Measurements from ENCODE around the gene FOXL1. TPM values are rescaled to one million over a fixed set of nuclear protein-coding genes. Genes with fewer than 3 reads are reported as not detected.

Gene FOXL1
- total RNA-seq, 1 donor from 2014 or later, result not detected

DNA sequence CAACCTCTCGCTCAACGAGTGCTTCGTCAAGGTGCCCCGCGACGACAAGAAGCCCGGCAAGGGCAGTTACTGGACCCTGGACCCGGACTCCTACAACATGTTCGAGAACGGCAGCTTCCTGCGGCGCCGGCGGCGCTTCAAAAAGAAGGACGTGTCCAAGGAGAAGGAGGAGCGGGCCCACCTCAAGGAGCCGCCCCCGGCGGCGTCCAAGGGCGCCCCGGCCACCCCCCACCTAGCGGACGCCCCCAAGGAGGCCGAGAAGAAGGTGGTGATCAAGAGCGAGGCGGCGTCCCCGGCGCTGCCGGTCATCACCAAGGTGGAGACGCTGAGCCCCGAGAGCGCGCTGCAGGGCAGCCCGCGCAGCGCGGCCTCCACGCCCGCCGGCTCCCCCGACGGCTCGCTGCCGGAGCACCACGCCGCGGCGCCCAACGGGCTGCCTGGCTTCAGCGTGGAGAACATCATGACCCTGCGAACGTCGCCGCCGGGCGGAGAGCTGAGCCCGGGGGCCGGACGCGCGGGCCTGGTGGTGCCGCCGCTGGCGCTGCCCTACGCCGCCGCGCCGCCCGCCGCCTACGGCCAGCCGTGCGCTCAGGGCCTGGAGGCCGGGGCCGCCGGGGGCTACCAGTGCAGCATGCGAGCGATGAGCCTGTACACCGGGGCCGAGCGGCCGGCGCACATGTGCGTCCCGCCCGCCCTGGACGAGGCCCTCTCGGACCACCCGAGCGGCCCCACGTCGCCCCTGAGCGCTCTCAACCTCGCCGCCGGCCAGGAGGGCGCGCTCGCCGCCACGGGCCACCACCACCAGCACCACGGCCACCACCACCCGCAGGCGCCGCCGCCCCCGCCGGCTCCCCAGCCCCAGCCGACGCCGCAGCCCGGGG, 10.4 kb upstream of the FOXL1 start:
- intact Hi-C loops (cut with micrococcal nuclease), result loop anchor here (2.0 kb wide), 1 partner anchor 61 kb away; no protein-coding TSS in a partner anchor

GRCh38 chr16:86568677-86569623, 9.4 kb upstream of the FOXL1 start:
- intact Hi-C loops (cut with micrococcal nuclease), result no loop called here

GRCh38 chr16:86569701-86570447, 8.5 kb upstream of the FOXL1 start:
- intact Hi-C loops (cut with micrococcal nuclease), result no loop called here

DNA sequence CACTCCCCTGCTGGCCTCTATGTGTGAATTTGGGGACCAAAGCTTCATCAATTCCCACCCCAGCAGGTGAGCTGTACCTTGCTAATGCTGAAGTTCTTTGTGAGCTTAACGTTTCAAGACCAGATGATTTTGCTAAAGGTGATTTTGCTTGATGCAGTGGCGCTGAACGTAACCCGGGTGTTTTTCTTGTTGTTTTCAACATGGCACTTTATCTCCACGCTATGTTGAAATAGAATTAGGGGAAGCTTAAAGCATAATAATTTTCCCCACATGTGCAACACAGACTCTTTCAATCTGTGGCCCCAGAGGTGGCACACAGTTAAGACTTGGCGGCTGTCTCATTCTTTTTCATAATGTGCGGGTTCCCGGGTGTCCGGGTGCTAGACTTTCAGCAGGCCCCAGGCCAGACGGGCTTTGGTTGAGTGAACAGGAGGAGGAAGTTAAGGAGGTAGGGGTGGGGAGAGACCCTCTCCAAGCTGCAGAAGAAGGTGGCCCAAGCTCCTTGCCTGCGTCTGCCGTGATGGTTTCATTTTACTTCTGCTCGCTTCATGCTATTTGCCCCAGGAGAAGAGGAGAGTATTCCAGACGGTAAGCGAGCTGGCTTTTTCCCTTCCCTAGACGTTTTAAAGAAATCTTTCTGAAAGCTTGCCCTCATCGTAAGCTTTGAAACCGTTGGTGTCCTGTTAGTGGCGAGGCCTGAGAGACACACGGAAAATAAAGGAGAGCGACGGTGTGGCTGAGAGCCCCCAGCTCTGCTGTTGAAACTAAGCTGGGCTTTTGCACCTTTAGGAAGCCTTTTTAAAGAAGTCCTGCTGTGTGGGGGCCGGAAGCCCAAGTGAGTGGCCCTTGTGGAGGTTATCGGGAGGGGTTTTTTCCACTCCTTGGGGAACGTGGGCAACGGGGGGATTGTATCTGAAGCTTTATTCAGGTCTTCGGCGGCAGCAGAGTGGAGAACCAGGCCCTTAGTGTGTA, 7.5 kb upstream of the FOXL1 start:
- intact Hi-C loops (cut with micrococcal nuclease), result no loop called here

GRCh38 chr16:86571530-86571915, 6.8 kb upstream of the FOXL1 start:
- intact Hi-C loops (cut with micrococcal nuclease), result no loop called here

DNA sequence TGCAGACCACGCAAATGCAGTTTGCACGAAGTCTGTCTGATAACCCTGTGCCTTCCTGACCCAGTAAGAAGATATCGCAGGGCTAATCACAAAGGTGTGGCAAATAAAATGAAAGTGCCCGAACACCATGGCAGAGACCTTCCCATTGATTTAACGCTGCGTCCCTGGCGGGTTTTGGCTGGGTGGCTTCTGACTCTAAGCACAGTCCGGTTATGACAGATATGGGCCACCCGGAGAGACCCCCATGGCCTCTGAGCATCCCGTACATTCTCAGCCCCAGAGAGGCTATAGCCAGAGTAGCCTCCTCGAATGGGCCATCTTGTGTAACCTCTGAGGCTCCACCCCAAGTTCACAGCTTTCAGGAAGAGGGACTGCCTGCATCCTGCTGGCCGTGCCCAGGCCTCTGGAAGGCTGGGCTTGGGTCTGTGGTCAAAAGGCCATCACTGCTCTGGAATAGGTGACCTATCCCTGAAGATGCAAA, 6.3 kb upstream of the FOXL1 start:
- intact Hi-C loops (cut with micrococcal nuclease), result no loop called here

- intact Hi-C loops (cut with micrococcal nuclease), result no loop called here
Measured at GRCh38 chr16:86572606-86573005, 5.7 kb upstream of the FOXL1 start.

DNA sequence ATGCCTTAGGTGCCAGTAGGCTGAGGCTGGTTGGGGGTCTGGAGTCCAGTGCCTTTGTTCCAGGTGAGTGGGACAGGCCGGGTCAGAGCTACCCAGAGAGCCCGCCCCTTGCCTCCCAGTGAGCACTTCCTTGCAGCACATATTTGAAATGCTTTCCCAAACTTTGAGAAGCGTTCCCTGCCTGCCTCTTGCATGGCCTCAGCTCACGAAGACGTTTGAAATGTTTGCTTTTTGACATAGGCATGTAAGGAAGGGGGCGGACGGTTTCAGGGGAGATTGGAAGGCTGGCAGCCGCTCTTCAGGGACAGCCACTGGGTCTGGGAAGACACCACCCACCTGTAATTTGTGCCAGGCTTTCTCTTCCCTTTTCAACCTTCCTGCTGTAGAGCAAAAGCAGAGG, 5.1 kb upstream of the FOXL1 start:
- intact Hi-C loops (cut with micrococcal nuclease), result no loop called here

GRCh38 chr16:86573646-86574508, 4.5 kb upstream of the FOXL1 start:
- intact Hi-C loops (cut with micrococcal nuclease), result no loop called here

DNA sequence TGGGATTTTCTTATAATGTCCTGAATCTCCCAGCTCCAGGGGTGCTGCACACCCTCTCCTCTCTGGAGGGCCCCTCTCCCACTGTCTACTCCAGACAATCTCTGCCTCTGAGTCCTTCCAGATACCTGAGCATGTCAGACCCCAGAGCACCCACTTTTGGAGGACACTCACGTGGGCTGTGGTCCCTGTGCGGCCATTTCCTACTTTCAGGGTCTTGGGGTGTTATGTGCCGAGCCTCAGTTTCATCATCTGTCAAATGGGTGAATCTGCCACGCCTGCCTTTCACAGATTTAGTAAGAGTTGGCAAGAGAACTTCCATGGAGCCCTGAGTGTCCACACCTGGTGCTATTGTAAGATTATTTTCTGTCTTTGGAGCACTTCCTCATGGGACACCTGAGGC, 3.7 kb upstream of the FOXL1 start:
- intact Hi-C loops (cut with micrococcal nuclease), result loop anchor here (5.0 kb wide), 1 partner anchor 88 kb away; no protein-coding TSS in a partner anchor

DNA sequence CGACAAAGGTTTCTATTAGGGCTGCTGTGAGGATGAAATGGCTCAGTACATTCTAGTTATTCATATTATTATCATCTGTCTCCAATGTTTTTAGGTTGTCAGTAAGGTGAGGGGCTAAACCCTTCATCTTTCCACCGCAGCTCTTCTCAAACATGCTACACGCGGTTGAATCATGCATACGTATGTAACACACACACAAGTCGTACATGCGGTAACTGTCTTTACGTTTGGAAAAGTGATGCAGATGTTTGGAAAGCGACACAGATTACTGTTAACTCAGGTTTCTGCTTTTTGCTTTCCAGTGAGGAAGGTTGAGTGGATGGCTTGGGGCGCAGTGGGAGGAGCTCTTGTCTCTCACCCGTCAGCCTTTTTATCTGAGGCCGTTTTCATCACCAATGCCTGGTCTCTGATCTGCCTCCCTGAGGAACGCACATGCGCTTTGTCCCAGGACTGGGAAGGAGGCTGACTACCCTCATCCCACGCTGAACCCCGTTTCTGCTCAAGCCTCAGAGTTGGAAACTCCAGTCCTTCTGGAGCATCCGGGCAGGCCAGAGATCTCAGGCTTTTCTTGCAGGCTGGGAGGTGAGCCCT, 3.2 kb upstream of the FOXL1 start:
- intact Hi-C loops (cut with micrococcal nuclease), result loop anchor here (5.0 kb wide), 1 partner anchor 87 kb away; no protein-coding TSS in a partner anchor

DNA sequence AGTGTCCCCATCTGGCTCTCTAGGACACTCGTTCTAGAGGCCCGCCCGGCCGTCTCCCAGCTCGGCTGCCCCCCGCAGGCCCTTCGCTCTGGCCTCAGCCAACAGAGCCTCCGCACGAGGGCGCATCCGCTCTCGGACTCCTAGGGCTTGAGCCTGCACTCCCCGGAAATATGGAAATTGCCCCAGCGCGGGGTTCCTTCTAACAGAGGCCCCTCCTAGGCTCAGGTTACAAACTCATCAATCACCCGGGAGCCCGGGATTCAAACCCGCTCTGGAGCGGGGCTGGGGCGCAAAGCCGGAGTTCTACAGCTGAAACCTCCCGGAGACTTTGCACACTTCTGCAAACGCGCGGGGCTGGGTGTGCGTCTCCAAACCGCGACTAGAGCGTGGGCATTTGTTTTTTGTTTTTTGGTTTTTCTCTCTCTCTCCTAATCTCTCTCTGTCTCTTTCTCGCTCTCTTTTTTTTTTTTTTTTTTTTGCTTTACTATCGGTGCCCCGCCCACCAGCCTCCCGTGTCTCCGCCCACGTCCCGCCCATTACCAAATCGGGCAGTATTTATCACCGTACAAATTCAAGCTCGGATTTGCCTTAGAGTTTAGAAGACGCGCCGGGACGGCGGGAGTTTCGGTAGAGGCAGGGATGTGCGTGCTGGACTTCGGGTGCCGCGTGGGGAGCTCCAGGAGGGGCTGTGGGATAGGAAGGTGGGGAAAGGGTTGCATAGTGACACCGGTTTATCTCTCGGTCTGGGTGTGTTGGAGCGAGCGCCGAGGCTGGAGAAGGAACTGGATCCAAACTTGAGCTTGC, 2.4 kb upstream of the FOXL1 start:
- intact Hi-C loops (cut with micrococcal nuclease), result loop anchor here (5.0 kb wide), 1 partner anchor 86 kb away; no protein-coding TSS in a partner anchor

GRCh38 chr16:86576591-86577313, 1.6 kb upstream of the FOXL1 start:
- intact Hi-C loops (cut with micrococcal nuclease), result loop anchor here (5.0 kb wide), 1 partner anchor 86 kb away; no protein-coding TSS in a partner anchor

DNA sequence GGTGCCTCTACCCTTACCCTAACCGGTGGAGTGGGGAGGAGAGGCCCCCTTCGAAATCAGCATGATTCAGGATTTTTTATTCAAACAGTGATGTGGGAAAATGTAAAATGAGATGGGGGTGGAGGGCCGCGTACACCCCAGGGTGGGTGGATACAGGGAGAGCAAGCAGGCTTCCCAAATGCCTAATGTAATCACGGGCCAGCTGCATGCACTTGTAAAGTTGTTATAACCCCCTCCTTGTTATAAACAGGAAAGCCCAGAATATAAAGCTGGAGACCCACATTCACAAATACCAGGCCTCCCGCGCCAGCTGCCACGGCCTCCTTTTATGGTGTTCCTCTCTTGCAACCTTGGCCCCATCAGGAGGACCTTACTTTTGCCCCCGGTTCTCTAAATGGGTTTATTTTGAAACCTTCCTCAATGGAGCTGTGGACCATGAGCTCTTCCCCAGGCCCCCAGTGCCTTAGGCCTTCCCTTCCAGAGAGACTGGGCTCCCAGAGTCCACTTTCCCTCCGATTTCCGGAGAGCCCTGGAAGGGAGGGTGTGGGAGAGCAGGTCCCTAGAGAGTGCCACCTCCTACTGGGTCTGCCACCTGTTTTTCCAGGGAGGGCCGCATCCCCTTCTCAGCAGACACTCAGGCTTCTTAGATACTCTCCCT, 906 bp upstream of the FOXL1 start:
- intact Hi-C loops (cut with micrococcal nuclease), result loop anchor here (5.0 kb wide), 1 partner anchor 85 kb away; no protein-coding TSS in a partner anchor

GRCh38 chr16:86578611-86579267, 390 bp downstream of the FOXL1 start:
- intact Hi-C loops (cut with micrococcal nuclease), result loop anchor here (5.0 kb wide), 1 partner anchor 84 kb away; no protein-coding TSS in a partner anchor
